ENCODE results near the gene INF2. TPM values are rescaled to one million over a fixed set of nuclear protein-coding genes. Genes with fewer than 3 reads are reported as not detected.

INF2 gene
- total RNA-seq, 4 donors from 2014 or later, result 39.9 to 199 (median 72.4) TPM

- no peak for TF ChIP-seq CTCF (IDR thresholded peaks at IDR 0.05; ENCODE audit: low read depth)
Measured at GRCh38 chr14:104726600-104727451, 37.4 kb downstream of the INF2 start.

GRCh38 chr14:104728631-104729030 is 39.2 kb downstream of the INF2 start:
- TF ChIP-seq CTCF (IDR thresholded peaks at IDR 0.05; ENCODE audit: low read depth), result no peak

GRCh38 chr14:104729835-104730181 is 40.4 kb downstream of the INF2 start:
- no peak for TF ChIP-seq CTCF (IDR thresholded peaks at IDR 0.05; ENCODE audit: low read depth)

- TF ChIP-seq CTCF (IDR thresholded peaks at IDR 0.05; ENCODE audit: low read depth), result no peak
Measured at GRCh38 chr14:104730487-104730886, 41.1 kb downstream of the INF2 start.

- TF ChIP-seq CTCF (IDR thresholded peaks at IDR 0.05; ENCODE audit: low read depth), result no peak
Measured at GRCh38 chr14:104731320-104732294, 42.2 kb downstream of the INF2 start.

- TF ChIP-seq CTCF (IDR thresholded peaks at IDR 0.05; ENCODE audit: low read depth), result no peak
Measured at GRCh38 chr14:104732355-104732804, 43.0 kb downstream of the INF2 start.
